ENCODE data around the gene BAHCC1. TPM values are rescaled to one million over a fixed set of nuclear protein-coding genes. Genes with fewer than 3 reads are reported as not detected.
"Not testable (repeated sequence)": the region's sequence is repeated elsewhere in the genome, so short reads cannot be mapped to it uniquely, and the experiment has no call there.

The BAHCC1 gene
- polyA plus RNA-seq, 2 donors, result 3.0 to 9.1 TPM

DNA sequence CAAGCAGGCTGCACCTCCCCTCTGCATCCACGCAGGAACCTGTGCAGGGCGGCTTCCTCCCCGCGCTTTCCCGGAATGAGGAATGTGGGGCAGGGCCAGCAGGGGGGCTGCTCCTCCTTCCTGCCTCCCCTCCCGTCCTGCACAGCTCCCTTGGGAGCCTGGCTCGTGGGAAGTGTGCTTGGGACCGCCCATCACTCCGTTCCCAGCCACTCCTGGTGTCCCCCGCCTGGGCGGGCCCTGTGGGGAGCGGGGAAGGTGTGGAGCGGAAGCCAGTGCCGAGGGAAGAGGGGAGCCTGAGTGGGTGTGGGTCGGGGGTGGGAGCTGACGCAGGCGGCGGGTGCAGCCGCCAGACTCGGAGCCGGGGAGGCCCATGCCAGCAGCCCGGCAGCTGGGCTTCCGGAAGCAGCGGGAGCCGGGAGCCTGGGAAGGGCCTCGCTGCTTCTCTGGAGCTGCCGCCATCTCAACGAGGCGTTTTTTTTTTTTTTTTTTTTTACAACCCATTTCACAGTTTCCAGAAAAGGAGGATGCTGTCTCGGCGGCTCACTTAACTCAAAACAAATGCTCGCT, 24.1 kb downstream of the BAHCC1 start:
- H3K27me3 ChIP-seq (ENCODE audit: control insufficient read depth in 1 of 2, insufficient read depth in 2 of 2, low read length in 2 of 2), result no peaks in the 10 kb centered on the region
- H3K9me3 ChIP-seq (ENCODE audit: control insufficient read depth in 2 of 2, insufficient read depth in 1 of 2, low read depth in 1 of 2, low read length in 1 of 2), result no peaks in the 10 kb centered on the region
- peak overlapping the region in 1 of 2 donors; percentile 10 for H3K4me3 ChIP-seq (ENCODE audit: low read depth in 1 of 2, low read length in 2 of 2)
- no peaks in the 10 kb centered on the region for H3K36me3 ChIP-seq (ENCODE audit: control insufficient read depth in 2 of 2, insufficient read depth in 2 of 2, low read length in 1 of 2)
- peak overlapping the region; percentile 81 for H3K27ac ChIP-seq (ENCODE audit: low read depth in 2 of 2, low read length in 1 of 2)
- H3K4me1 ChIP-seq (ENCODE audit: control insufficient read depth in 2 of 2, insufficient read depth in 2 of 2, low read length in 1 of 2), result peaks cover 29 to 67% of the 10 kb centered on the region in 2 donors
- WGBS, 2 donors, result 11 to 23% methylated on average over 21 to 31 of the region's 32 CpGs

DNA sequence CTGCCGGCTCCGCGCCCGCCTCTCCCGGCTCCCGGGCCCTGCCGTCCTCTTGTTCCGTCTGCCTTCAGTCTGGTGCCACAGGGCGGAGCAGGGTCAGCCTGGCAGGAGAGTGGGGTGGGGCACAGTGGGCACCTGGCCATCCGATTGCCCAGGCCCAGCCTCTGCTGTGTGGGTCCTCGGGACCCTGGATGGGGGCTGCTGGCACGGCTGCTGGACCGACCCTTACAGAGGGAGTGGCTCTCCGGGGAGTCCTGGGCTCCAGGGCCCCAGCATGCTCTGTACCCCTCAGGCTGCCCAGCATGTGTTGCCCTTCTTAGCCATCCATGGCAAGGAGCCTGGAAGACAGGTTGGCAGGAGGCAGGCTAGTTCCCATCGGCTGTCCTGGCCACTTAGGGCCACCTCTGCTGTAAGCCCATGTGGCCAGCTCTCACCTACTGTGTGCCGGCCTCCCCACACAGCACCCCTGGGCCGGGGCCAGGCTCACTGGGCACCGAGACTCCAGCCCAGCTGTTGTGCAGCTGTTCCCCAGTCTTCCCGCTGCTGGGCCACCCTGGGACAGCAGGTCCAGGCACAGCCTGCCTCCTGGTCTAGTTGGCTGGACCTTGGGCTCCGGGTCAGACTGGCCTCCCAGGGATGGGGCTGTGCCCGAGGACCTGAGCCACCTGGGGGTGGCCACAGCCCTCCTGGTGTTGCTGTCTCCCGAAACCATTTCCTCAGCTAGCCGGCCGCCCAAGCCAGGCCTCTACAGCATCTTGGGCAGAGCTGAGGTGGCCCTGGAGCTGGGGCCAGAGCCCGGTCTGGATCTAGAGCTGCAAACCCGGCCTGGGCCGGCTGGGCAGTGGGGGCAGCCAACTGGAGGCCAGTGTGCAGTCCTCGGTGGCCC, 24.9 kb downstream of the BAHCC1 start:
- Histone ChIP-seq H3K27me3 (ENCODE audit: control insufficient read depth in 1 of 2, insufficient read depth in 2 of 2, low read length in 2 of 2) (no peaks in the 10 kb centered on the region), H3K36me3 (ENCODE audit: control insufficient read depth in 2 of 2, insufficient read depth in 2 of 2, low read length in 1 of 2) (no peaks in the 10 kb centered on the region), H3K4me1 (ENCODE audit: control insufficient read depth in 2 of 2, insufficient read depth in 2 of 2, low read length in 1 of 2) (peaks cover 29 to 71% of the 10 kb centered on the region in 2 donors), H3K9me3 (ENCODE audit: control insufficient read depth in 2 of 2, insufficient read depth in 1 of 2, low read depth in 1 of 2, low read length in 1 of 2) (no peaks in the 10 kb centered on the region), H3K4me3 (ENCODE audit: low read depth in 1 of 2, low read length in 2 of 2) (no peak overlapping the region), H3K27ac (ENCODE audit: low read depth in 2 of 2, low read length in 1 of 2) (peak overlapping the region; percentile 81)
- WGBS, 2 donors, result 38 to 43% methylated on average over 26 to 28 of the region's 28 CpGs

DNA sequence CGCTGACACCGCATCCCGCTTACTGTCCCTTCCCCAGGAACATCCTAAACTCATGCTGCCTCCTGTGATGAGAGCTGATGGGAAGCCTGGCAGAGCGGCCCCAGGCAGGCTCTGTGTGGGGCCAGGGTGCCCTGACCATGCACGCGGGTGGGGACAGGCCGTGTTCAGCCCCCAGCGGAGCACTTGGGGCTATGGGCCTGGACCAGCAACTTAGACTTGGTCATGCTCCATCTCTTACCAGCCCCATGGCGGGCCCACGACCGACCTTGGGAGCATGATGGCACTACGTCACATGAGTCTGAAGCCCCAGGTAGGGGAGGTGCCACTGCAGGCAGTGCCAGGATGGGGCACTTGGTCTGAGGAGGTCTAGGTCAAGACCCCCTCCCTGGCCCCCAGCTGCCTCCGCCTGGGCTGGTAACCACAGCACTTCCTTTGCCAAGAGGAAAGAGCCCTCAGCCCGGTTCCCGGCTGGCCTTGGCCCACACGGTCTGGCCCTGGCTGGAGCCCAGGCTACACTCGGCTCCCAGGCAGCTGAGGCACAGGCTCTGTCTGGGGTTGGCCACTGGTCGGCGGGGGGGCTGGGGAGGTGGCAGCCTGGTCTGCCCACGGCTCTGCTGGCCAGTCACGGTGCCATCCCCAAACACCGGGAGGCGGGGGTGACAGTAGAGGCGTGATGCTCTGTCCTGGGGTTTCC, 25.7 kb downstream of the BAHCC1 start:
- Histone ChIP-seq H3K4me3 (ENCODE audit: low read depth in 1 of 2, low read length in 2 of 2) (no peak overlapping the region), H3K27me3 (ENCODE audit: control insufficient read depth in 1 of 2, insufficient read depth in 2 of 2, low read length in 2 of 2) (no peaks in the 10 kb centered on the region), H3K36me3 (ENCODE audit: control insufficient read depth in 2 of 2, insufficient read depth in 2 of 2, low read length in 1 of 2) (no peaks in the 10 kb centered on the region), H3K27ac (ENCODE audit: low read depth in 2 of 2, low read length in 1 of 2) (peak overlapping the region; percentile 81), H3K4me1 (ENCODE audit: control insufficient read depth in 2 of 2, insufficient read depth in 2 of 2, low read length in 1 of 2) (peaks cover 29 to 71% of the 10 kb centered on the region in 2 donors), H3K9me3 (ENCODE audit: control insufficient read depth in 2 of 2, insufficient read depth in 1 of 2, low read depth in 1 of 2, low read length in 1 of 2) (peaks cover 0 to 3% of the 10 kb centered on the region in 2 donors)
- 60 to 64% methylated on average over 24 of the region's 24 CpGs for WGBS, 2 donors

DNA sequence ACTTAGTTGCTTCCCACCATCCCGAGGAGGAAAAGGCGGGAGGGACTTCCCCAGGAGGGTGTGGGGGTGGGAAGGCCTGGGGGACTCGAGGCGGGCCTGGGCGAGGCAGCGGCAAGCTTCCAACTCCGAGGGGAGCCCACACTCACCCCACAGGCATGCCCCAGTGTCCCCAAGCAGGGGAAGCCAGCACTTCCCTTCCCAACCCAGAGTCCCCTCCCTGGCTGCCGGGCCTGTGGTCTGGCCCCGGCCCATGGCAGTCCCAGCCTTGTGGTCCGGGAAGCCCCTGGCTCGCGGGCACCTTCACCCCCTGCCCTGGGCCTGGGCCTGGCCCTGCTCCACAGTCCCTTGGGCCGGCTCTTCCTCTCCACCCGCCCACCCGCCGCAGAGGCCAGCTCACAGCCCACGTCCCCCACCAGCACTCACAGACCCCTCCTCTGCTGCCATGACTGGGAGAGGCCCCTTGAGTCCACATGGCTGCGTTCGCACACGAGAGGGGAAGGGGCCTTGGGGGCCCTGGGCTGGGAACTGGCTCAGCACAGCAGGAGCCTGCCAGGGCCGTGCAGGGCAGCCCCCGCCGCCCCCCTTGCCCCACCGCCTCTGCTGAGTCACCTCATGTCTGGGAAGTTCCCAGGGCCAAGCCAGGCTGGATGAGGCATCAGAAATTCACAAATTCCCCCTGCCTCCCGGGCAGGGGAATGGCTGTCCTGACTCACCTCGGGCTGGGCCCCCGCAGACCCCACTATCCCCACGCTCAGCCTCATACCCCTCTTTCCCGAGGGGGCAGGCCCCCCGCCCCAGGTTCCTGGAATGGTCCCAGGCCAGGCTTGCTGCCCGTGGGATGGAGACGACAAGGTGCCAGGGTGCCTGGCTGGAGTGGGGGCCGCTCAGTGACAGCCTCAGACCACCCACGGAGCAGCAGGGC, 27.8 kb downstream of the BAHCC1 start:
- no peak overlapping the region for H3K4me3 ChIP-seq (ENCODE audit: low read depth in 1 of 2, low read length in 2 of 2)
- 12 to 28% methylated on average over 31 to 34 of the region's 34 CpGs for WGBS, 2 donors
- peaks cover 22 to 62% of the 10 kb centered on the region in 2 donors for H3K4me1 ChIP-seq (ENCODE audit: control insufficient read depth in 2 of 2, insufficient read depth in 2 of 2, low read length in 1 of 2)
- H3K27ac ChIP-seq (ENCODE audit: low read depth in 2 of 2, low read length in 1 of 2), result peak overlapping the region; percentile 38 to 77
- H3K36me3 ChIP-seq (ENCODE audit: control insufficient read depth in 2 of 2, insufficient read depth in 2 of 2, low read length in 1 of 2), result no peaks in the 10 kb centered on the region
- no peaks in the 10 kb centered on the region for H3K27me3 ChIP-seq (ENCODE audit: control insufficient read depth in 1 of 2, insufficient read depth in 2 of 2, low read length in 2 of 2)
- H3K9me3 ChIP-seq (ENCODE audit: control insufficient read depth in 2 of 2, insufficient read depth in 1 of 2, low read depth in 1 of 2, low read length in 1 of 2), result peaks cover 0 to 3% of the 10 kb centered on the region in 2 donors

DNA sequence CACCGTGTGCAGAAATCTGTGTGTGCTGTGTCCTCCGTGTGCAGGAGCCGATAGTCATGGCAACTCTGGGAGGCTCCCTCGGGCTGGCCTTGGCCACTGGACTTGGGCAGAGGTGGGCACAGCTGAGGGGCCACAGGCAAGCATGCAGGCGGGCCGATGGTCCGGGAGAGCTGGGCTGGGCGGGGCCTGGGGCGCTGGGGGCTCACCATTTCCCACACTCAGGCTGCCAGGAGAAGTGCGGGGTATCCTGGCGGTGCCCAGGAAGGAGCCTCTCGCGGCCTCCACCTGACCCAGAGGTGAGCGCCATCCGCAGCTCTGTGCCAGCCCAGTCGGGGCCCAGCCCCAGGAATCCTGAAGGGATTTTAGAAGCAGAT, 28.4 kb downstream of the BAHCC1 start:
- 49 to 61% methylated on average over 13 to 16 of the region's 16 CpGs for WGBS, 2 donors
- Histone ChIP-seq H3K27ac (ENCODE audit: low read depth in 2 of 2, low read length in 1 of 2) (peak overlapping the region; percentile 20 to 50), H3K4me3 (ENCODE audit: low read depth in 1 of 2, low read length in 2 of 2) (no peak overlapping the region), H3K4me1 (ENCODE audit: control insufficient read depth in 2 of 2, insufficient read depth in 2 of 2, low read length in 1 of 2) (peaks cover 28 to 62% of the 10 kb centered on the region in 2 donors), H3K27me3 (ENCODE audit: control insufficient read depth in 1 of 2, insufficient read depth in 2 of 2, low read length in 2 of 2) (no peaks in the 10 kb centered on the region), H3K9me3 (ENCODE audit: control insufficient read depth in 2 of 2, insufficient read depth in 1 of 2, low read depth in 1 of 2, low read length in 1 of 2) (peaks cover 0 to 3% of the 10 kb centered on the region in 2 donors), H3K36me3 (ENCODE audit: control insufficient read depth in 2 of 2, insufficient read depth in 2 of 2, low read length in 1 of 2) (no peaks in the 10 kb centered on the region)

DNA sequence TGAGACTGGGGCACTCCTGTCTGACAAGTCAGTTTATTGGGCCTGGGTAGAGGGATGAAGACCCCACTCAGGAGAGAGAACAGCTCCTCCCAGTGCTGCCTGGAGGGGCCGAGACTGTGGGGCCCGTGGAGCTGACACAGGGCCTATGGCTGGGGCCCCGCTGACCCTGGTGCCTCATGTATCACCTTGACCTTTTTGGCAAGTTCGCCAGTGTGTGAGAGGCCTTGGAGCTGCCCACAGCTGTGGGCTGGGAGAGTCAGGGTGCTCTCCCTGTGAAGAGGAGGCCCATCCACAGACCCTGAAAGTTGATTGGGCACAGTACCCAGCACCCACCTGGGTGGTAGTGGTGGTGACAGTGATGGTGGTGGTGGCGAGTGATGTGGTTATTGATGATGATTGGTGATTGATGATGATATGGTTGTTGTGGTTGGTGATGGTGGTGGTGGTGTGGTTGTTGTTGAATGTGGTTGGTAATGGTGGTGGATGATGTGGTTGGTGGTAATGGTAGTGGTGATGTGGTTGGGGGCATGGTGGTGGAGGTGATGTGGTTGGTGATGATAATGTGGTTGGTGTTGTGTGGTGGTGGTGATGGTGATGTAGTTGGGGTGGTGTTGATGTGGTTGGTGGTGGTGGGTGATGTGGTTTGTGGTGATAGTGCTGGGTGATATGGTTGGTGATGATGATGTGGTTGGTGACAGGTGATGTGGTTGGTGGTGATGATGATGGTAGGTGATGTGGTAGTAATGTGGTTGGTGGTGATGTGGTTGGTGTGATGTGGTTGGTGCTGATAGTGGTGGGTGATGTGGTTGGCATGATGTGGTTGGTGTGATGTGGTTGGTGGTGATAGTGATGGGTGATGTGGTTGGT, 29.1 kb downstream of the BAHCC1 start:
- no peak overlapping the region for H3K4me3 ChIP-seq (ENCODE audit: low read depth in 1 of 2, low read length in 2 of 2)
- H3K4me1 ChIP-seq (ENCODE audit: control insufficient read depth in 2 of 2, insufficient read depth in 2 of 2, low read length in 1 of 2), result peaks cover 33 to 62% of the 10 kb centered on the region in 2 donors
- H3K36me3 ChIP-seq (ENCODE audit: control insufficient read depth in 2 of 2, insufficient read depth in 2 of 2, low read length in 1 of 2), result no peaks in the 10 kb centered on the region
- peaks cover 0 to 3% of the 10 kb centered on the region in 2 donors for H3K9me3 ChIP-seq (ENCODE audit: control insufficient read depth in 2 of 2, insufficient read depth in 1 of 2, low read depth in 1 of 2, low read length in 1 of 2)
- WGBS, 2 donors, result 94 to 95% methylated on average over 5 of the region's 5 CpGs
- no peaks in the 10 kb centered on the region for H3K27me3 ChIP-seq (ENCODE audit: control insufficient read depth in 1 of 2, insufficient read depth in 2 of 2, low read length in 2 of 2)
- no peak overlapping the region for H3K27ac ChIP-seq (ENCODE audit: low read depth in 2 of 2, low read length in 1 of 2)

DNA sequence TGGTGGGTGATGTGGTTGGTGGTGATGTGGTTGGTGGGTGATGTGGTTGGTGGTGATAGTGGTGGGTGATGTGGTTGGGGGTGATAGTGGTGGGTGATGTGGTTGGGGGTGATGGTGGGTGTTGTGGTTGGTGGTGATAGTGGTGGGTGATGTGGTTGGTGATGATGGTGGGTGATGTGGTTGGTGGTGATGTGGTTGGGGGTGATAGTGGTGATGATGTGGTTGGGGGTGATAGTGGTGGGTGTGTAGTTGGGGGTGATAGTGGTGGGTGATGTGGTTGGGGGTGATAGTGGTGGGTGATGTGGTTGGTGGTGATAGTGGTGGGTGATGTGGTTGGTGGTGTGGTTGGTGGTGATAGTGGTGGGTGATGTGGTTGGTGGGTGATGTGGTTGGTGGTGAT, 29.8 kb downstream of the BAHCC1 start:
- H3K4me1 ChIP-seq (ENCODE audit: control insufficient read depth in 2 of 2, insufficient read depth in 2 of 2, low read length in 1 of 2), result peaks cover 36 to 60% of the 10 kb centered on the region in 2 donors
- H3K27ac ChIP-seq (ENCODE audit: low read depth in 2 of 2, low read length in 1 of 2); H3K9me3 ChIP-seq (ENCODE audit: control insufficient read depth in 2 of 2, insufficient read depth in 1 of 2, low read depth in 1 of 2, low read length in 1 of 2); H3K4me3 ChIP-seq (ENCODE audit: low read depth in 1 of 2, low read length in 2 of 2); H3K36me3 ChIP-seq (ENCODE audit: control insufficient read depth in 2 of 2, insufficient read depth in 2 of 2, low read length in 1 of 2); H3K27me3 ChIP-seq (ENCODE audit: control insufficient read depth in 1 of 2, insufficient read depth in 2 of 2, low read length in 2 of 2): not testable (repeated sequence)

DNA sequence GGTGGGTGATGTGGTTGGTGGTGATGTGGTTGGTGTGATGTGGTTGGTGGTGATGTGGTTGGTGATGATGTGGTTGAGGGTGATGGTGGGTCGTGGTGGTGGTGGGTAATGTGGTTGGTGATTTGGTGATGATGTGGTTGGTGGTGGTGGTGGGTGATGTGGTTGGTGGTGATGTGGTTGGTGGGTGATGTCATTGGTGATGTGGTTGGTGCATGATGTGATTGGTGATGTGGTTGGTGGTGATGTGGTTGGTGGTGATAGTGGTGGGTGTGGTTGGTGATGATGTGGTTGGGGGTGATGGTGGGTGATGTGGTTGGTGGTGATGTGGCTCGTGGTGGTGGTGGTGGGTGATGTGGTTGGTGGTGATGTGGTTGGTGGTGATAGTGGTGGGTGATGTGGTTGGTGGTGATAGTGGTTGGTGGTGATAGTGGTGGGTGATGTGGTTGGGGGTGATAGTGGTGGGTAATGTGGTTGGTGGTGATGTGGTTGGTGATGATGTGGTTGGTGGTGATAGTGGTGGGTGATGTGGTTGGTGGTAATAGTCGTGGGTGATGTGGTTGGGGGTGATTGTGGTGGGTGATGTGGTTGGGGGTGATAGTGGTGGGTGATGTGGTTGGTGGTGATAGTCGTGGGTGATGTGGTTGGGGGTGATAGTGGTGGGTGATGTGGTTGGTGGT, 30.6 kb downstream of the BAHCC1 start:
- peaks cover 37 to 55% of the 10 kb centered on the region in 2 donors for H3K4me1 ChIP-seq (ENCODE audit: control insufficient read depth in 2 of 2, insufficient read depth in 2 of 2, low read length in 1 of 2)
- not testable (repeated sequence) for H3K4me3 ChIP-seq (ENCODE audit: low read depth in 1 of 2, low read length in 2 of 2); H3K36me3 ChIP-seq (ENCODE audit: control insufficient read depth in 2 of 2, insufficient read depth in 2 of 2, low read length in 1 of 2); H3K27ac ChIP-seq (ENCODE audit: low read depth in 2 of 2, low read length in 1 of 2); H3K27me3 ChIP-seq (ENCODE audit: control insufficient read depth in 1 of 2, insufficient read depth in 2 of 2, low read length in 2 of 2); H3K9me3 ChIP-seq (ENCODE audit: control insufficient read depth in 2 of 2, insufficient read depth in 1 of 2, low read depth in 1 of 2, low read length in 1 of 2)
- WGBS, 2 donors, result 85 to 91% methylated on average over 4 of the region's 4 CpGs
